Activated T-helper 1 cell treated with Interleukin-2 at 50 U/mL for 16 hours (primary cell): ENCODE data around the gene ANGPTL2.

ENCODE experiments used
- DNase-seq: peaks from one replicate; pipeline ENCODE4 v3.0.0-alpha.2; 2020; ENCODE audit warnings: low read depth

The ANGPTL2 gene

DNA sequence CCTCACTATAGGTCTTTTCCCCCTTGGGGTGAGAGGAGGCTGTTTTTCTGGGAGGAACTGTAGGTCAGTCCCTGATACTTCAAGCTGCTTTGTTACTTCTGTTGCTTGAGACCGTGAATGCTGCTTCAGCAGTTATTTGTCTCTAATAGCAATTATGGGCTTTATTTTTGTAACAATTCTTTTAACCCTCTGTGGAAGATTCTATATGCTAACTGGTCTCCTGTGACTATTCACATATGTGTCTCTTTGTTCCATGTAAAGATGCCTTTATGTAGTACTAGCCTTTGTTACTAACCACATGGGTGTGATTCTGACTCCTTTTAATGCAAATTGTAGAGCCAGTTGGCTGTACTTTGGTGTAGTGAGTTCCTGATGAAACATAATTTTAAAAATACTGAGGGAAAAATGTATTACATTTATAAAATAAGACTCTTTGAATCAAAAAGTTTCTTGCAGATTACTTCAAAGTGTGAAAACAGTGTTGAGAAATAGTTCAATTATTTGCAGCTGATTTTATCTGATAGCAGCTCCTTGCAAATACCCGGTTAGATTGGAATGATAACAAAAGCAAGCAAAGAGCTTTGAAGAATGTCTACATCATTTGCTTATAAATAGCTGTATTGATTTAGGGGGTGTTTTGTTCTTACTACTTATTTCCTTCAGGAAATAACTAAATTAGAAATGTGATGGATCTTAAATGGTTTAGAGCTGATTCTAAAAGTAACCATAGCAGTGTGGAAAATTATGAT lies 46.6 kb downstream of the ANGPTL2 start:
- no peak for DNase-seq

DNA sequence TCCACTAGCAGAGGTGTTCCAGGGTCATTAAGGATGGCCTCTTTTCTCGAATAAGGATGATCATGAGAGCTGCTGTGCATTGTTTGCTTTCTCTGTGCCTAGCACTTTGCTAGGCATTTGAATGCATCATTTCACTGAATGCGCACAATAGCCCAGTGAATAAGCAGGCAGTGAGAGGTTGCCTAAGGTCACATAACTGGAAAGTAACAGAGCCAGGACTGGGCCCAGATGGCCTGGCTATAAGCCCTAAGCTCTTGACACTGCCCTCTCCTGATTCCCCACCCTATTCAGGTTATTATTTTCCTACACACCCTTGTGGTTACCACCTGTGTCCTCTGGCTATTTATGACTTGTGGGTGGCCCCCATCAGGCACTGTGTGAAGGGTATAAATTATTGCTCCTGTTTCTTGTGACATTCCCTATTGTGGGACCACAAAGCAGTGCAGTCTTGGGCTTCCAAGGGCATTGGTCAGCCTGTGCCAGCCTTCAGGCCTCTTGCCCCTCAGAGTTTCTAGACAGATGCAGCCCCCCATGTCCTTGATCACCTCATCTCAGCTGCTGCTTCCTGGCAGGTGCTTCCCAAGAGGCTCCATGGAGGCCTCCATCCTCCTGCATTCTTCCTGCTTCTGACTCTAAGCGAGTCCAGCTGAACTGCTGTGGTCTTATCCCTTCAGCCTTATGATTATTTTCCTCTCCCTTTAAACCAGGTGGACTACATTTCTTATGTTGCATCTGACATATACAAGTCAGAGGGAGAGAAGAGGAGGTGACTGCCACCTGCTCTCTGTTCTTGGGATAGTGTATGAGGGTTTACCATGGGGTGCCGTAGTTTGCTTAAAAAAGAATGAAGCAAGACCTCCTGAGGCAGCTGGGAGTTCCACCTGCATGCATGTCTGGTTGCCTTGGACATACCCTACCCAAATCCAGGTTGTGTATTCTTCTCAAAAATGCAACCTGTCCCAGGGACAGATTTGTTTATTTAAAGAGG lies 47.6 kb downstream of the ANGPTL2 start:
- no peak for DNase-seq

DNA sequence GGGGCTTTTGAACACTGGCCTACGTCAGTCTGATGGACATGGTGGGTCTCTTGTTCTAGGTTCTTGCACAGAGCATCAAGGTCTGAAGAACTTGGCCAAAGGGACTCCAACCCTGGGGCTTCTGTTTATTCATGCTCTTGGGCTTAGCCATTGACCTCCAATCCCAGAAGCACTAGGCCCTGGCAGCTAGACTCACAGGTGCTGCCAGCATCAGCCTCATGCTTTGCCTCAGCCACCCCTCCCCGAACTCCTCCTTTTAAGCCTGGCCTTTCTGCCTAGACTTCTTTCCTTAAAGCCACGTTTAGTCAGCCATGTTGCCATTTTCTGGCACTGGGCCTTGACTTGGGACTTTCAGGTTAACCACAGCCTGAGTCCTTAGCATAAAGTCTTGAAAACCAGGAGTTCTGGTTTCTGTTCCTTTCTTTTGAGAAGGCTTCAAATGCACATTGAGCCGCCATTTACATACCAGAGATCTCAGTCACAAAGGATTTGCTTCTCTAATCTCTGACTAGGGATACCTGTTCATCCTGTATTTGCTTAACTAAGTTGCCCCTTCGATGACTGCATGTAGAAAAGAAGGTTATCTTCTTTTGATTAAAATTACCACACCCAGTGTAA lies 54.7 kb downstream of the ANGPTL2 start:
- no peak for DNase-seq

DNA sequence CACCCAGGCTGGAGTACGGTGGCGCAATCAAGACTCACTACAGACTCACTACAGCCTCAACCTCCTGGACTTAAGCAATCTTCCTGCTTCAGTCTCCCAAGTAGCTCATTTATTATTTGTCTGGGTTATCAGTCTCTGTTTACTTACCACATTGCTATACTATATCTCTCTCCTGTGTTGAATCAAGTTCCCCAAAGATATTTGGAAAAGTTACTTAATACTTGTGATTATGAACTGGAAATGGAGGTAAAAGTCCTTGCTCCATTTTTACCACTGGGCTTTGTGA lies 55.6 kb downstream of the ANGPTL2 start:
- DNase-seq = no peak

DNA sequence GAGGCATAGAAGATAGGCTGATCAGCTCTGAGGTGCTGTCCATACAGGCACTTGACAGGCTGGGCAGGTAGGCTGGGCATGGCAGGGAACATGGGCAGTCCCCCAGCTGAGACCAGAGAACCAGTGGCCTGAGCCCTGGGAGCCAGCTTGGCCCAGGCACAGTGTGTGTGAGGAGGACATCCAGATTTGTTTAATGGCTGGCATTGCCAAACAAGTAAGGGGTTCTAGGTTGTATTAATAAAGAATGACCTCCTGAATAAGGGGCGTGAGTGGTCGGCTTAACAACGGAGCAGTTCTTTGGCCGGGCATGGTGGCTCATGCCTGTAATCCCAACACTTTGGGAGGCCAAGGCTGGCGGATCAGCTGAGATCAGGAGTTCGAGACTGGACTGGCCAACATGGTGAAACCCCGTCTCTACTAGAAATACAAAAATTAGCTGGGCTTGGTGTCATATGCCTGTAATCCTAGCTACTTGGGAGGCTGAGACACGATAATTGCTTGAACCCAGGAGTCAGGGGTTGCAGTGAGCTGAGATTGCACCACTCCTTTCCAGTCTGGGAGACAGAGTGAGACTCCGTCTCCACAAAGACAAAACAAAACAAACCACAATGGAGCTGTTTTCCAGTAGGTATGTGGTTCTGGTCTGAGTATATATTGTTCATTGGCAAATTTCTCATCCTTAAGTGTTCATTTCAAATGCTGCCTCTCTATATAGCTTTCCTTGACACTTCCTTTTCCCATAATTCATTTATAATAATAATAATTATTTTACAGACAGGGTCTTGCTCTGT lies 56.2 kb downstream of the ANGPTL2 start:
- no peak for DNase-seq

DNA sequence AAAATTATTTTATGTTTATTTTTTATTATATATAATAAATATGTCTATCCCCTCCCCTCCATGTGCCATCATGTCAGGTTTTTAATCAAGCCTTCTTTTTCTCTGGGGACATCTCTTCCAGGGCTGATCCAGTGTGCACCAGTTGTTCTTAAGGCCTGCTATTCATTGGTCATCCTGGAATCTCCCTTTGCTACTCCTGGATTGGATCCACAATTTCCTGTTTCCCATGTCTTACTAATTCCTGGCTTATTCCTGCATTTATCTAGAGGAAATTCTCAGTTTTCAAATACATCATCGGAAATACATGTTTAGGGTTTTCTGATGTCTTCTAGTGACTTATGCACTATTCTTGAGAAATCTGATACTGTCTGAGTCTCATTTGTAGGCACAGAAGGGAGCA lies 56.8 kb downstream of the ANGPTL2 start:
- no peak for DNase-seq

DNA sequence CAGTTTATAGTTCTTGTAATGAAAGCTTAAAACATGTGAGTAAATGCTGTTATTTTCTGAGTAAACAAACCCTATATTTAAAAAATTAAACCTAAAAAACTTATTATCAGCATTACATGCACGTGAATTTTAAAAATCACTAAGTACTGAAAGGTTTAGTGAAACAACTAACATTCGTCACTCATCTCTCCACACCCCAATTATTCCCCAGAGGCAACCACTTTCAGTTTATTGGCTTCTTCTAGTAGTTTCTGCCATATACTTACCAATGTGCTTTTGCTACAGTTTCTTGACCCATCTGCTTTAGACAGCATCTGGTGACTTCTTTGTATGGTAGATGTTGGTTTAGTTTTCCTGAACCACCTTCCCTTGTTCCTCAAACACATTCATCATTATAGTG lies 58.1 kb downstream of the ANGPTL2 start:
- no peak for DNase-seq

DNA sequence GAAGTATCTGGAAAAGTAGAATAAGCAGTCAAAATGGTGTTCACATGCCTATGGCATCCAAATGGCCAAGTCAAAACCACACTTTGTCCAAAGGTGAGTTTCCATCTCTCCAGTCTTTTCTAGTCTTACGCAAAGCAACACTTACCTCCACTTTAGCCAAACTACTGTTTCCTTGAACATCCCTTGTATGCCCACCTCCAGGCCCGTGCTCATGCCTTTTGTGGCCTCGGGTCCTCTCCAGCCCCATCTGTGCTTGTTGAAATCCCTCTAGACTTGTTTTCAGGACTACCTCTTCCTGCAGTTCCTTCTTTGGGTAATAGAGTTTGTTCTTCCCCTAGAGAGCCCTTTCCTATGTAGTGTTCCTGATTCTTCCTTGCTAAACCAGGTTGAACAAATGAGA lies 61.0 kb downstream of the ANGPTL2 start:
- no peak for DNase-seq

DNA sequence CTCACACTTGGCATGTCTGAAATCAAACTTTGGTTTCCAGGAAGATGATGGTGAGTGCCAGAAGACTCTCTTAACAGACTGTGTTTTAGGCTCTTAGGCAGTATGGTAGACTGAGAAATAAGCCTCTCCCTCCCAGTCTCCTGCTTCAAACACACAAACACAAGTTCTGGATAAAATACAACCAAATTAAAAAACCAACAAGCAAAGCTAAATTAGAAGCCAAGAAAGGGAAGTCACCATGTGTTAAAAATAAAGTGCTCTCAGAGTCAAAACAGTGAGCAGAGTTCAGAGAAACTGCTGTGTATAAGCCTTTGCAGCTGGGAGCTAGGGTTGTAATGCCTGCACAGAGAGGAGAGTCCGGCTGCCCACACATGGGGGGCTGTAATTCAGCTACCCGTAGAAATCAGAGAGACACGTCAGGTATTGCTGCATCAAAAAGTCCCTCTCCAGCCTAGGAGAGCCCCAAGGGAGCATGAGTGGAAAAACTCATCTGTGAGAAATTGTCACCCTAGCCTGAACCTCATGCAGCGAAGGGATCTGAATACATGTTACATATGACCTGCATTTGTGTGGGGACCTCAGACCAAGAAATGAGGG lies 62.6 kb downstream of the ANGPTL2 start:
- no peak for DNase-seq

DNA sequence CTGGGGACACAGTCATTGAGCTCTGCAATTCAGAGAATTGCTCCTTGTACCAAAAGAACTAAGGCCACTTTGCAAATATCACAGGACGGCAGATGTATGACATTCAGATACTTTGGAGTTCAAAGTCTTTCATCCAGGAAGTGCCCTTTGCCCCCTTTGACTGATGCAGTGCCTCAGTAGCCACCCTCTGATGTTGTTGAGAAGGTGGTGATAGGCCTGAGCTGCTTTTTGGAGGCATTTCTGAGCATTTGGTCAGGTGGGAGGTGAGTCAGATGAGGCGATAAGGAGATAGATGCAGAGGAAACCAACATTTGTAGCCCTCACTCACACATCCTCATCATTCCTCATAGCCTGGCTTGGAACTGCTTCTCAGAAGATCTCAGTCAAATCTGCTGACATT lies 63.4 kb downstream of the ANGPTL2 start:
- no peak for DNase-seq

DNA sequence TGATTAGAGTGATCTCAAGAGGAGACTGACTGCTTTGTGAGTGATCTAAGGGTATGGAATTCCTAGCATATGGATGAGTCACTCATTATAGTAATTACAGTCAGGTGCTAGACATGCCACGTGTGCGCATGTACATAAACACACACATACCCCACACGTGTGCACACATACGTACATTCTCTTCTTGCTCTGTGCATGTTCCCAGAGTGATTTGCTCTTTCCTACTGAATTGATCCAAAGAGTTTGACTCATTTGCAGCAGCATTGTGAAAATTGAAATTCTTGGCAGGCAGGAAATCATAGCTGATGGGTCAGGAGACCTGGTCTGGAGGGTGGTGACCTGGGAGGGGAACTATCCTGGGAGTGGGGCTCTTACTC lies 63.8 kb downstream of the ANGPTL2 start:
- no peak for DNase-seq

DNA sequence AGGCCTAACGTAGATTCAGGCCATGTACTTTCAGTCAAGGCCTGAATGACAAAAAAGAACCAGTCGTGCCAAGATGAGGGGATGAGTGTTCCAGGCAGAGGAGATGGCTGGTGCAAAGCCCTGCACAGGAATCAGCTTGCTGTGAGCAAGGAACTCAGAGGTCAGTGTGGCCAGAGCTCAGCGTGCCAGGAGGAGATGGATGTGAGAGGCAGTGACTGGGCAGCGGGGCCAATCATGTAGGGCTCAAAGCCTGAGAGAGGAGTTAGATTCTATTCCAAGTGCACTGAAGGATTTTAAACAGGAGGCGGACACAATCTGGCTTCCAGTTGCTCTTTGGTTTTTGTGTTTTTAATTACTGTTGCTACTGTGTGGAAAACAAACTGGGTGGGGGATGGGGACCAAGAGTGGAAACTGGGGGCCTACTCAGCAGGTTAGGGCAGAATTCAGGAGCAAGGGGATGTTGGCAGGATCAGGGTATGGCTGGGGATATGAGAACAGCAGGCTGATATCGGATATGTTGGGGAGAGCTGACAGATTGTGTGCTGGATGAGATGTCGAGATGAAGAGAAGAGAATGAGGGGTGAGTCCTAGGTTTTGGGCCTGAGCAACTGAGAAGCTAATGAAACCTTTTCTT lies 64.3 kb downstream of the ANGPTL2 start:
- no peak for DNase-seq

DNA sequence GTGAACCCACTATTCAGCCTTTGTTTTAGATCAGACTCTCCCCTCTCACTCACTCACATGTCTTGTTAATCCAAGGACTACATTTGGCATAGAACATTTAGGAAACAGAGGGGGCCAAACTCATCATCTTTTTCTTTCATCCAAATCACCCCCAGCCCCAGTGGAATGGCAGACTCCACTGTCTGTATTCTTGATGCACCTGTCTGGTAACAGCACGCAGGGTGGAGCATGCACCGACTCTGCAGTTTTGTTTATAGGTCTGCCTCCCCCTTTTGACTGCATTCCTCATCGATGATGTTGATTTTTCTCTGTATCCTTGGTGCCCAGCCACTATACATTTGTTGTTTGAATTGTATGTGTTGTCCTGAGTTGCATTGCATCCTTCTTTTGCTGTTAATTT lies 66.0 kb downstream of the ANGPTL2 start:
- no peak for DNase-seq

DNA sequence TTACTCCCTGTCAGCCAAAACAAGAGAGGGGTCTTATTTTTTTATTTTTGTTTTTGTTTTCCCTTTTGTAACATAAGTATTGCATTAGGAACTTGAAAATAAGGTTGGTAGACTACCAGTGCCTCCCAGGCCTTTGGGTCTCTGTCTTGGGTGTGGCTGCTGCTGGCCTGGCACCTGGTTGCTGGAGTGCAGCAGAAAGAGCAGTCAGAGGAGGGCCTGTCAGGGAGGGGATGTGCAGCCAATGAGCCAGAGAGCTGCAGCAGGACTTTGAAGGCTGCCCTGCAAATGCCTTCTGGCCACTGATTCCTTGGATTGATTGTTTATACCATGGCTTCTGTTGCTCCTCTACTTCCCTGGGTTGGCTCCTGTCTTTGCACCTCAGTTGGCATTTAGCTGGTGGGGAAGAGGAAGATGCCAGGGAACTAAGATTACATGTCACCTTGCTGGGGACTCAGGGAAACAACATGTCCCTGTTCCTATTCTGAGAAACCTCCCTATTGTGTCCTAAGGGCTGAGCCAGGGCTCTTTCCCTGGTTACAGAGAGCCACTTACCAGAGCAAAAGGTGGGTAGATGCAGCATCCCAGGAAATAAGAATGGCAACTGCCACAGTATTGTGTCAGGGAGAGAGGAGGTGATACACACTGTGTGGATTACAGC lies 66.6 kb downstream of the ANGPTL2 start:
- DNase-seq = no peak

DNA sequence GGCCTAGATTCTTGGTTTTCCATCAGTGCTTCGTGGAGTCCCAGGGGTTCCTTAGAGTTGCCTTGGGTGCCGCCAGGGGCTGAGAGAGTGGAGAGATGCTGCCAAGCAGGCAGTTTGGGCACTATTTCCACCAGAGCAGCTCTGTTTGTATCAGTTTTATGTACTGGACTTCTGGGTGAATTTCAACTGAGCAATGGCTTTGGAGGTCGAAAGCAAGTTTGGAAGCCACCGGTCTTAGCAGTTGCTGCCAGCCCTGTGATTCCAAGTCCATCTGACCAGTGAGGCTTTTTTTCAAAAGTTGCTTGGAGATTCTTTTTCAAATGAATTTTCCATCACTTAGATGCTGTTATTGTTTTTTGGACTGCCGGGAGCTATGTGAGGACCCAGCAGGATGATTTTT lies 68.5 kb downstream of the ANGPTL2 start:
- DNase-seq = no peak

DNA sequence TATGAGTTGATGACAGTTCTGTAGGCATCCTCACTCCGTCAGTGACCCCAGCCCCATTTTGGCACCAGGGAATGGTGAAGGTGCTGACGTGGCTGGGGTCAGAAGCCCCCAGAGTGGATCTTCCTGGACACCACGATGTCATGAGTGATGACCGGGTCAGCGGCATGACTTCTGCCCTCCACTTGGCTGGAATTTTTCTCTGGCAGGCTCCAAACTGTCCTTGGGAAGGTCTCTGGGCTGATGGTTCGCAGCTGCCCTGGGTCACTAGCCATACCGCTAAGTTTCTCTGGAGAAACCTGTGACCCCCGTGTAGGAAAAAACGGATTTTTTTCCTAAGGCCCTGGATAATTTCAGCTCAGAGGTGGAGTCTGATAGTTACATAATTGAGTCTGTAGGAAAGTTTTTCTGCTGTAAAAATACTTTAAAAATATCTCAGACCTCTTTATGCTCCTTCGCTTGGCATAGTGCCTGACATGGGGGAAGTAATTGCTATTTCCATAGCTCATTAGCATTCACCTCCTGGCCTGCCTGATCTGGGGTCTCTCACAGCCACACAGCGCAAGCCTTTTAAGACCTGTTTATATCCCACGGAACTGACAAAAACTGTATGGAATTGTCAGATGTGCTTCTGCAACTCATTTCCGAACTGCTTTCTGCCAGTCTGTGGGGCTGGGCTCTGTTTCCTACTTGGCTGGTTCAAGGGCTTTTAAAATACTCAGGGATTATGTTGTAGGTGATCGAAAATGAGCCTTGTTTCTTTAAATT lies 69.2 kb downstream of the ANGPTL2 start:
- no peak for DNase-seq

DNA sequence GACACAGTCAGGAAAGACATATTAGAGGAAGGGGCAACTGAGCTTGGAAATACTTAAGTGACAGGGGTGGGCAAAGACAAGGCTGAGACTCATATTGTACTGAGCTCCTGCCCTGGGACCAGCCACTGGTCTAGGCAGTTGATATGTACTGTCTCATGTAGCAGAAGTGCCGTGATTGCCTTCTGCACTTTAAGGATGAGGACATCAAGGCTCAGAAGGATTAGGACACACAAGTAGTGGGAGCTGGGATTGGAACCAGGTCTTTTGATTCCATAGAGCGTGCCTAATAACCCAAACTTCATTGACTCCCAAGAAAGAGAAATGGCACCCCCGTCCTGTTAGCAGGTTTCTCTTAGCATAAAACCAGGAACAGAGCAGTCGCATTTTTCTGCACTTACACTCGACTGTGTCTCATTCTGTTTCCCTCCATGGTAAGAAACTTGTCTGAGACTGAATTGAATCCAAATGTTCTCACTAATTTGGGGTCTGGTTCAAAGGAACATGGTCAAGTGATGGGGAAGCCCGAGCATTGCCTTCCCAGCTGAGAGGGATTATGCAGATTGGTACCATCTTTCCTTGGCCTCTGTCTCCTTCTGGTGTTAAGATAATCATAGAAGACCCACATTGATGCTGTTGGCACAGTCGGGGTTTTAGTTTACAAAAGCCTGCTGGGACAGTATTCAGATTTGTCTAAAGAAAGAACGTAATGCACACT lies 70.4 kb downstream of the ANGPTL2 start:
- DNase-seq = no peak

DNA sequence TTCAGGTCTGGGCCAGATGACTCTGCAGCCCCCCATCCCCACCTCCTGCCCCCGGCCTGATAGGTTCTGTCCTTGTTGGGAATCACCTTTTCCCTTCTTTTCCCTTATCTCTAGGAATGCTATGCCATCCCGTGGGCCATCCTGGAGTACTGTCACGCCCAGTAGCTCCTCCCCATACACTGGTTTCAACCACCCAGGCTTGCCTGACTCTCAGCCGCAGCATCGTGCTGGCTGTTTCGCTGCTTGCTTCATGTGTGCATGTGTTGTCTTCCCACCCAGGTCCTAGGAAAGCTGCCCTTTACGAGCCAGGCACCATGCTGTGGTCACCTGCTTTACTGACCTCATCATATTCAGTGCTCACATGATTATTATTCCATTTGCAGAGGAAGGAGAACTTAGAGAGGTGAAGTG lies 71.8 kb downstream of the ANGPTL2 start:
- DNase-seq = no peak

DNA sequence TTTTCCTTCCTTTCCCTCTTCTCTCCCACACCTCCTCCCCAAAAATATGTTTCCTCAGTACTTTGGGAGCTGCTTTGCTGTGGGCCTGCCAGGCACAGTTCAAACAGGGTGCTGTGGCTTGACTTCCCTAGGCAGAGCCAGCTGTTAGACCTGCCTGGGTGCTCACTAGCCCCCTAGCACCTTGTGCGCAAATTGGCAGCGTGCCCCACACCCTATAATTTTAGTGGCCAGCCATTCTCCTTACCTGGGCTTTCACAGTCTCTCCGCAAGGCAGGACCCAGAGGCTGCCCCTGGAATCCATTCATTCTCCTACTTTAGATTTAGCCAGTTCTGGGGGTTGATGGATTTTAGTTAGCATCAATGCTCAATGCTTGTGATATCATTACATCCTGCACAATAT lies 72.3 kb downstream of the ANGPTL2 start:
- no peak for DNase-seq
